Common myeloid progenitor, CD34-positive (primary cell): ENCODE data around the gene AANAT.
A peak's percentile ranks its signal among the peaks of the same experiment; 100 is the strongest.
"Not testable (repeated sequence)": the region's sequence is repeated elsewhere in the genome, so short reads cannot be mapped to it uniquely, and the experiment has no call there.

ENCODE experiments used
- CTCF ChIA-PET: fragments of 350-600 bp; sonication (Branson Sonifier 250); formaldehyde crosslinking; loops from one replicate; lab custom pipeline; 2021; ENCODE audit warnings: antibody characterized with exemption; lab: Charles Lee
- POLR2A ChIA-PET: fragments of 350-600 bp; sonication (Branson Sonifier 250); formaldehyde crosslinking; loops from one replicate; lab custom pipeline; 2021; ENCODE audit warnings: antibody characterized with exemption; lab: Charles Lee
- DNase-seq, 3 donors: peaks; one replicate each; pipeline versions ENCODE4 v3.0.0 to v3.0.0-alpha.2; 2013
- H3K27ac ChIP-seq, 2 experiments: 1 replicate in 1 of 2; 2 replicates in 1 of 2; pipeline ENCODE4 v1.7.0; 2013; ENCODE audit warnings: inconsistent platforms in 2 of 2, low read length in 2 of 2, mild to moderate bottlenecking in 2 of 2, low read depth in 1 of 2, moderate library complexity in 1 of 2; ENCODE audit not compliant: severe bottlenecking in 2 of 2, insufficient read depth in 1 of 2, poor library complexity in 1 of 2
- H3K27me3 ChIP-seq, 5 experiments: replicated peaks in 2 of 5; 1 replicate in 3 of 5; 2 replicates in 2 of 5; pipeline versions ENCODE4 v1.6.1 to v1.7.0; 2013; ENCODE audit warnings: low read length in 4 of 5, mild to moderate bottlenecking in 2 of 5, moderate library complexity in 2 of 5, inconsistent platforms in 1 of 5; ENCODE audit not compliant: insufficient read depth in 5 of 5, control insufficient read depth in 4 of 5
- H3K36me3 ChIP-seq, 4 experiments: 1 replicate in 2 of 4; 2 replicates in 2 of 4; pipeline versions ENCODE4 v1.6.1 to v1.7.0; 2013; ENCODE audit warnings: low read length in 3 of 4, control low read depth in 1 of 4, mild to moderate bottlenecking in 1 of 4; ENCODE audit not compliant: control insufficient read depth in 4 of 4, insufficient read depth in 4 of 4
- H3K4me1 ChIP-seq, 4 experiments: 1 replicate in 3 of 4; 2 replicates in 1 of 4; pipeline versions ENCODE4 v1.6.1 to v1.7.1; 2013; ENCODE audit warnings: low read length in 3 of 4, mild to moderate bottlenecking in 3 of 4, control low read depth in 1 of 4, inconsistent platforms in 1 of 4, moderate library complexity in 1 of 4; ENCODE audit not compliant: control insufficient read depth in 4 of 4, insufficient read depth in 4 of 4; ENCODE audit errors: control extremely low read depth in 1 of 4
- H3K4me3 ChIP-seq, 7 experiments: 1 replicate in 4 of 7; 2 replicates in 3 of 7; pipeline versions ENCODE4 v1.5.1 to v1.7.0; 2013; ENCODE audit warnings: mild to moderate bottlenecking in 7 of 7, low read length in 6 of 7, moderate library complexity in 6 of 7, inconsistent platforms in 2 of 7, low read depth in 2 of 7, control low read depth in 1 of 7; ENCODE audit not compliant: insufficient read depth in 4 of 7, control insufficient read depth in 1 of 7; ENCODE audit errors: extremely low read depth in 1 of 7
- H3K9me3 ChIP-seq, 5 experiments: 1 replicate in 4 of 5; 2 replicates in 1 of 5; pipeline versions ENCODE4 v1.6.1 to v1.7.1; 2013; ENCODE audit warnings: low read length in 4 of 5, mild to moderate bottlenecking in 2 of 5, inconsistent platforms in 1 of 5, low read depth in 1 of 5, moderate library complexity in 1 of 5; ENCODE audit not compliant: control insufficient read depth in 4 of 5, insufficient read depth in 2 of 5; ENCODE audit errors: control extremely low read depth in 1 of 5
- WGBS: methylation state at CpG from one replicate; pipeline ENCODE4 v1.1.5; 2013; ENCODE audit not compliant: insufficient coverage; 5-methylcytosine and 5-hydroxymethylcytosine counted together

Gene AANAT

GRCh38 chr17:76502341-76503211 lies 35.2 kb downstream of the AANAT start:
- H3K36me3 ChIP-seq, result no peaks in the 10 kb centered on the region
- ChIA-PET POLR2A (interaction anchor here (0.5 to 0.7 kb wide), 2 partner anchors 50 to 97 kb away, joined by 3 read pairs; no protein-coding TSS in a partner anchor), CTCF (interaction anchor here (0.6 to 37.8 kb wide), 14 partner anchors 10 to 999 kb away, joined by 3 to 787 read pairs (median 4); partner anchors contain the start of genes AANAT and UBE2O)
- H3K9me3 ChIP-seq, result no peaks in the 10 kb centered on the region
- DNase-seq, result no peak
- no peak overlapping the region for H3K27ac ChIP-seq
- H3K4me1 ChIP-seq, result peaks cover 0 to 49% (median 20%) of the 10 kb centered on the region in 4 experiments
- H3K27me3 ChIP-seq, result no peaks in the 10 kb centered on the region
- no peak overlapping the region for H3K4me3 ChIP-seq
- WGBS, result 76% methylated on average over 6 of the region's 8 CpGs

- ChIA-PET POLR2A (interaction anchor here (1.3 kb wide), 1 partner anchor 53 kb away, joined by 3 read pairs; no protein-coding TSS in a partner anchor), CTCF (interaction anchor here (0.6 to 37.8 kb wide), 15 partner anchors 8 to 164 kb away, joined by 3 to 787 read pairs (median 3); partner anchors contain the start of genes AANAT and UBE2O)
- H3K27ac ChIP-seq, result no peak overlapping the region
- H3K36me3 ChIP-seq, result no peaks in the 10 kb centered on the region
- H3K4me3 ChIP-seq, result no peak overlapping the region
- H3K9me3 ChIP-seq, result no peaks in the 10 kb centered on the region
- H3K4me1 ChIP-seq, result peaks cover 0 to 38% (median 20%) of the 10 kb centered on the region in 4 experiments
- no peaks in the 10 kb centered on the region for H3K27me3 ChIP-seq
- peak in 2 of 3 donors; percentile 62 to 68 for DNase-seq
- WGBS, result 97% methylated on average over 6 of the region's 7 CpGs
These were observed 36.7 kb downstream of the AANAT start for GRCh38 chr17:76504117-76504516.

- Histone ChIP-seq H3K4me3 (peak overlapping the region in 1 of 7 experiments; percentile 23), H3K36me3 (no peaks in the 10 kb centered on the region), H3K27me3 (no peaks in the 10 kb centered on the region), H3K9me3 (no peaks in the 10 kb centered on the region), H3K27ac (no peak overlapping the region), H3K4me1 (peaks cover 0 to 17% (median 5%) of the 10 kb centered on the region in 4 experiments)
- peak; percentile 69 to 82 (median 76) for DNase-seq
- 30% methylated on average over 19 of the region's 24 CpGs for WGBS
- ChIA-PET POLR2A (no interaction called here), CTCF (interaction anchor here (0.9 to 37.8 kb wide), 16 partner anchors 8 to 118 kb away, joined by 3 to 787 read pairs (median 5); partner anchors contain the start of genes AANAT, ST6GALNAC2 and UBE2O)
These were observed 39.3 kb downstream of the AANAT start for GRCh38 chr17:76506408-76507345.

GRCh38 chr17:76508472-76509063 lies 41.2 kb downstream of the AANAT start:
- WGBS, result 82% methylated on average over 6 of the region's 14 CpGs
- CTCF ChIA-PET, result interaction anchor here (1.0 to 37.8 kb wide), 12 partner anchors 9 to 127 kb away, joined by 3 to 787 read pairs (median 6); partner anchors contain the start of genes AANAT, ST6GALNAC2 and UBE2O

GRCh38 chr17:76510831-76511244 lies 43.4 kb downstream of the AANAT start:
- no peaks in the 10 kb centered on the region for H3K9me3 ChIP-seq
- ChIA-PET POLR2A (interaction anchor here (0.6 kb wide), 1 partner anchor 708 kb away, joined by 3 read pairs; no protein-coding TSS in a partner anchor), CTCF (interaction anchor here (0.7 to 37.8 kb wide), 6 partner anchors 9 to 46 kb away, joined by 3 to 787 read pairs (median 4); partner anchors contain the start of genes AANAT, RHBDF2 and UBE2O)
- H3K4me1 ChIP-seq, result peaks cover 0 to 13% (median 10%) of the 10 kb centered on the region in 4 experiments
- WGBS, result 59% methylated on average over 9 of the region's 9 CpGs
- no peaks in the 10 kb centered on the region for H3K27me3 ChIP-seq
- H3K36me3 ChIP-seq, result no peaks in the 10 kb centered on the region
- no peak overlapping the region for H3K27ac ChIP-seq
- DNase-seq, result no peak
- no peak overlapping the region for H3K4me3 ChIP-seq

More at GRCh38 chr17:76508472-76509063, 41.2 kb downstream of the AANAT start:
- DNase-seq, H3K4me1 ChIP-seq, H3K27ac ChIP-seq, POLR2A ChIA-PET, H3K36me3 ChIP-seq, H3K4me3 ChIP-seq, H3K9me3 ChIP-seq, H3K27me3 ChIP-seq: not testable (repeated sequence)
